Panc1 (cell line): ENCODE results near the gene BAIAP3. TPM values are rescaled to one million over a fixed set of nuclear protein-coding genes. Genes with fewer than 3 reads are reported as not detected.

Source experiments
- ATAC-seq: fragments of 200-7000 bp; cut with Tn5 transposase; 2 replicates; pipeline ENCODE4 v1.9.1; 2020; ENCODE audit warnings: mild to moderate bottlenecking, moderate library complexity
- BruUV-seq: library from RNA; stranded (reverse); fragments of 400-500 nt; replicated peaks from 2 replicates; lab custom pipeline; 2021; lab: Mats Ljungman, UMichigan
- CTCF ChIA-PET: fragments of 300-600 bp; sonication (Branson Sonifier 250); formaldehyde crosslinking; loops from one replicate; lab custom pipeline; 2022; ENCODE audit warnings: antibody characterized with exemption; lab: Charles Lee
- POLR2A ChIA-PET: fragments of 300-600 bp; sonication (Branson Sonifier 250); formaldehyde crosslinking; loops from one replicate; lab custom pipeline; 2022; ENCODE audit warnings: antibody characterized with exemption; lab: Charles Lee
- DNase-seq: peaks from one replicate; pipeline ENCODE4 v3.0.0-alpha.2; 2010; ENCODE audit warnings: low read depth, low spot score
- H3K27ac ChIP-seq: 2 replicates; pipeline ENCODE4 v1.5.1; 2011; ENCODE audit warnings: mild to moderate bottlenecking, low read length, inconsistent platforms
- H3K27me3 ChIP-seq: fragments of 200-500 bp; sonication (Bioruptor generic); 2 replicates; pipeline ENCODE4 v1.6.0; 2014; ENCODE audit warnings: low read length, inconsistent platforms; ENCODE audit not compliant: control insufficient read depth, insufficient read depth
- H3K36me3 ChIP-seq: fragments of 200-500 bp; sonication (Bioruptor generic); 2 replicates; pipeline ENCODE4 v1.5.1; 2014; ENCODE audit warnings: inconsistent platforms, mild to moderate bottlenecking, low read length, moderate library complexity; ENCODE audit not compliant: control insufficient read depth, insufficient read depth
- H3K4me1 ChIP-seq: 2 replicates; pipeline ENCODE4 v1.5.1; 2011; ENCODE audit warnings: inconsistent platforms, mild to moderate bottlenecking, low read length, moderate library complexity; ENCODE audit not compliant: control insufficient read depth, insufficient read depth
- H3K4me3 ChIP-seq, 2 experiments: 2 replicates each; pipeline ENCODE4 v1.5.1; 2011 to 2012; ENCODE audit warnings: low read depth in 2 of 2, low read length in 2 of 2, mild to moderate bottlenecking in 2 of 2, inconsistent platforms in 1 of 2, moderate library complexity in 1 of 2
- H3K9me3 ChIP-seq: fragments of 200-500 bp; sonication (Bioruptor generic); 2 replicates; pipeline ENCODE4 v1.5.1; 2014; ENCODE audit warnings: low read depth, mild to moderate bottlenecking, inconsistent platforms, low read length, moderate library complexity; ENCODE audit not compliant: control insufficient read depth, insufficient read depth
- CTCF ChIP-seq: fragments of 450-650 bp; IDR thresholded peaks from 2 replicates; pipeline ENCODE4 v1.5.1; 2017; ENCODE audit warnings: mild to moderate bottlenecking
- POLR2AphosphoS5 ChIP-seq: IDR thresholded peaks from 2 replicates; pipeline ENCODE4 v1.6.1; 2012; ENCODE audit warnings: mild to moderate bottlenecking, low read depth, low read length, moderate library complexity
- REST ChIP-seq, 2 experiments: IDR thresholded peaks; 2 replicates each; pipeline ENCODE4 v1.6.1; 2011 to 2012; ENCODE audit warnings: low read depth in 2 of 2, control low read depth in 1 of 2, low read length in 1 of 2, mild to moderate bottlenecking in 1 of 2, moderate library complexity in 1 of 2; ENCODE audit not compliant: insufficient read depth in 1 of 2
- SIN3A ChIP-seq: IDR thresholded peaks from 2 replicates; pipeline ENCODE4 v1.6.1; 2012; ENCODE audit warnings: low read depth, mild to moderate bottlenecking, low read length, moderate library complexity, borderline replicate concordance; ENCODE audit not compliant: insufficient read depth
- TCF7L2 ChIP-seq: IDR thresholded peaks from 2 replicates; pipeline ENCODE4 v1.6.1; 2011; ENCODE audit warnings: mild to moderate bottlenecking, low read depth, low read length, inconsistent platforms
- in situ Hi-C: cut with HindIII; loops from 2 replicates; pipeline ENCODE4 v1.10.0; 2016; ENCODE audit warnings: low sequenced_read_pairs, low pct_unique_long_range_greater_than_20kb
- intact Hi-C: fragments of 100-400 bp; cut with micrococcal nuclease; formaldehyde crosslinking; loops from one replicate; pipeline ENCODE4 v1.10.0; 2022; ENCODE audit not compliant: unreplicated experiment
- total RNA-seq: library from RNA; stranded (reverse); gene quantifications from one replicate; pipeline ENCODE4 v1.2.1, GENCODE V29; 2021; ENCODE audit not compliant: unreplicated experiment

The BAIAP3 gene
- total RNA-seq, 1 experiment from 2014 or later: 9.4 TPM

- Histone ChIP-seq H3K27me3 (no peaks in the 10 kb centered on the region), H3K9me3 (no peaks in the 10 kb centered on the region), H3K4me3 (no peak overlapping the region), H3K36me3 (no peaks in the 10 kb centered on the region), H3K27ac (no peak overlapping the region), H3K4me1 (peaks cover 7% of the 10 kb centered on the region)
- no TSS peak for BruUV-seq
- POLR2A ChIA-PET: no interaction called here
- in situ Hi-C loops: no loop called here
- DNase-seq (no peak), ATAC-seq (no peak)
- intact Hi-C loops: no loop called here
- TF ChIP-seq POLR2AphosphoS5 (no peak), CTCF (no peak), REST (IDR thresholded peaks at IDR 0.05; ENCODE audit: insufficient read depth in 1 of 2, low read depth in 2 of 2, low read length in 1 of 2) (no peak), SIN3A (no peak), TCF7L2 (no peak)
- CTCF ChIA-PET: interaction anchor here (0.6 kb wide), 1 partner anchor 15 kb away, joined by 7 read pairs; no protein-coding TSS in a partner anchor
Measured at GRCh38 chr16:1345651-1346421, 12.4 kb downstream of the BAIAP3 start.

- Histone ChIP-seq H3K27me3 (no peaks in the 10 kb centered on the region), H3K9me3 (no peaks in the 10 kb centered on the region), H3K4me3 (no peak overlapping the region), H3K4me1 (peaks cover 10% of the 10 kb centered on the region), H3K36me3 (peaks cover 3% of the 10 kb centered on the region; the same call in 1 of the 2 replicates), H3K27ac (no peak overlapping the region)
- BruUV-seq: no TSS peak
- POLR2A ChIA-PET: no interaction called here
- intact Hi-C loops: no loop called here
- TF ChIP-seq POLR2AphosphoS5 (no peak), CTCF (peak; percentile 64; the same call in 1 of the 2 replicates)
- ATAC-seq (no peak), DNase-seq (no peak)
- in situ Hi-C loops: no loop called here
- CTCF ChIA-PET: interaction anchor here (0.7 to 0.9 kb wide), 2 partner anchors 16 to 274 kb away, joined by 3 to 11 read pairs; no protein-coding TSS in a partner anchor
Measured at GRCh38 chr16:1346422-1347285, 13.2 kb downstream of the BAIAP3 start.
